Stimulated activated memory B cell treated with anti-CD40 and anti-IgM and Interleukin-4, amounts not matched to agents 10 μg/mL and 1 μg/mL and 100 μg/mL, for 72 hours (primary cell): ENCODE data around the gene HMGN1.
"Not testable (repeated sequence)": the region's sequence is repeated elsewhere in the genome, so short reads cannot be mapped to it uniquely, and the experiment has no call there.

ENCODE experiments used
- ATAC-seq: fragments of 150-1000 bp; cut with Tn5 transposase; 2 replicates; pipeline ENCODE4 v1.10.0; 2021
- H3K27ac Mint-ChIP-seq: one replicate; pipeline ENCODE4 v1.8.0; 2022; ENCODE audit warnings: mild to moderate bottlenecking, mixed read lengths
- H3K27me3 Mint-ChIP-seq: one replicate; pipeline ENCODE4 v1.8.0; 2022; ENCODE audit warnings: mixed read lengths
- H3K36me3 Mint-ChIP-seq: one replicate; pipeline ENCODE4 v1.8.0; 2022; ENCODE audit warnings: mixed read lengths
- H3K4me1 Mint-ChIP-seq: one replicate; pipeline ENCODE4 v1.8.0; 2022; ENCODE audit warnings: mixed read lengths
- H3K4me3 Mint-ChIP-seq: one replicate; pipeline ENCODE4 v1.8.0; 2022; ENCODE audit warnings: mild to moderate bottlenecking, moderate library complexity, mixed read lengths
- H3K9me3 Mint-ChIP-seq: one replicate; pipeline ENCODE4 v1.8.0; 2022; ENCODE audit warnings: mixed read lengths

The HMGN1 gene, protein sequence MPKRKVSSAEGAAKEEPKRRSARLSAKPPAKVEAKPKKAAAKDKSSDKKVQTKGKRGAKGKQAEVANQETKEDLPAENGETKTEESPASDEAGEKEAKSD

DNA sequence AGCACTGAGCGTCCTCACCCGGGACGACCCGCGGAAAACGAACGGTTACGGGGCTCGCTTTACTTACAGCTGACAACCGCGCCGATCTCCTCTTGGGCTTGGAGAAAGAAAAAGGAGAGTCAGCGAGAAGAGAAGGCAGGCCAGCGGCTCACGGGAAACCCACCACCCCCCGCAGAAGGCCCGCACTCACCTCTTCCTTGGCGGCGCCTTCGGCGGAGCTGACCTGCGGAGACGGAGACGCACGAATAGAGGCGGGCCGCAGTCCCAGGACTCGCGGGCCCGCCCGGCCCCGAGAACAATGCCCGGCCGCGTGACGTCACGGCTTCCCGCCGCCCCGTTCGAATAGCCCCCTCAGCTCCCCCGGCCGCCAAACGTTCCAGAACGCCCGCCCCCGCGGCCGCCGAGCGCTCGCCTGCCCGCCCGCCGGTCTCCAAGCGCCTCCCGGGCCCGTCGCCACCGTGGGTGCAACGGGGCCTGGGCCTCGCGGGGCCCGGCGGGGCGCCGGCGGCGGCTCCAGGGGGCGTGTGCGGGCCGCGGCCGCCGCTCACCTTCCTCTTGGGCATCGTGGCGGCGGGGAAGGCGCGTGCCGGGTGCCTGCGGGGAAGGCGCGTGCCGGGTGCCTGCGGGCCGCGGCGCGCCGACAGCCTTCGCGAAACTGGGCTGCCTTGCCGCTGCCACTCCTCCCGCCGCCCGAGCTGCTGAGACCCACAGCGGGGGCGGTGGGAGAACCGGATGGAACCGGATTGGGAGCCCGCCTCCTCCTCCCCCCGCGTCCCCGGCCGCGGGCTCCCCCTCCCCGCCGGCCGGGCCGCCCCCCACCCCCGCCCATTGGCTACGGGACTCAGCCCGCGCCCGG is at the start of gene HMGN1:
Gene HMGN1 (minus strand): TSS at position 734 of the 856 bp plus-strand sequence. CDS start 171 bp downstream, at position 563.
- peak within 1 kb of the TSS; percentile 98 for H3K27ac Mint-ChIP-seq
- no peaks in the 10 kb centered on the region for H3K27me3 Mint-ChIP-seq
- H3K4me1 Mint-ChIP-seq: peaks cover 41% of the 10 kb centered on the region
- peaks cover 23% of the 10 kb centered on the region for H3K36me3 Mint-ChIP-seq
- peak; percentile 81 for ATAC-seq
- no peaks in the 10 kb centered on the region for H3K9me3 Mint-ChIP-seq
- peak within 1 kb of the TSS; percentile 100 for H3K4me3 Mint-ChIP-seq

DNA sequence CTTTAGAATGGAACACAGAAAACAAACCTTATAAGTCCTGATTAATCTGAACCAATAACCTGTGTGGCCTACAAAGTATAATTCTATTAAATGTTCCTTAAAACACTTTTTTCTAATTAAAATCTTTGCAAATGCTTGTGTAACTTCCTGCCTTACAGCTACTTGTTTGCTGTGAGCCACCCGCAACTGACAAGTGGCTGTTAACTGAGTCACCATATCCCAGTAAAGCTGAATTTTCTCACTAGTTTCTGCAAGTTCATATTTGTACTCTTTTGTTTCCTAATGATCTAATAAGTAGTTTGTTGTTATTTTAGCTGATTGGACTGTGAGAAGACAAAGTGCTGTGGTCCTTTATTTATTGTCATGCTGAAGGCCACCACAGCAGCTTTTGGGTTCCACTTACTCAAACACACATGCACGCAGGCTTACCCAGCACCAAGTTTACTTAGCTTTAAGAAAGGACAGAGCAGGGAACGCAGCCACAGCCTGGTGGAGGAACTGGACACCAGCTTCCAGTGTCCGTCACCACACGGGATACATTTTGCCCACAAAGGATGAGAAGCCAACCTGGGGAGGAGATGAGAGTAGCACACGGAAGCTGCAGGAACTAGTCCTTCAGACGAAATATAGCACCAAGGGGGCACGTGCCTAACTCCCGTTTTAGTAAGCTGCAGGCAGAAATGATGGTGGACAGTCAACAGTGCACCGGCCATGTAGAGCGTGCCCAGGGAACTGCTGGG is 48.9 kb upstream of the HMGN1 start:
- no peaks in the 10 kb centered on the region for H3K4me1 Mint-ChIP-seq
- no peak for ATAC-seq
- H3K27me3 Mint-ChIP-seq: no peaks in the 10 kb centered on the region
- peaks cover 33% of the 10 kb centered on the region for H3K36me3 Mint-ChIP-seq
- no peaks in the 10 kb centered on the region for H3K9me3 Mint-ChIP-seq
- no peak overlapping the region for H3K27ac Mint-ChIP-seq
- H3K4me3 Mint-ChIP-seq: no peak overlapping the region

DNA sequence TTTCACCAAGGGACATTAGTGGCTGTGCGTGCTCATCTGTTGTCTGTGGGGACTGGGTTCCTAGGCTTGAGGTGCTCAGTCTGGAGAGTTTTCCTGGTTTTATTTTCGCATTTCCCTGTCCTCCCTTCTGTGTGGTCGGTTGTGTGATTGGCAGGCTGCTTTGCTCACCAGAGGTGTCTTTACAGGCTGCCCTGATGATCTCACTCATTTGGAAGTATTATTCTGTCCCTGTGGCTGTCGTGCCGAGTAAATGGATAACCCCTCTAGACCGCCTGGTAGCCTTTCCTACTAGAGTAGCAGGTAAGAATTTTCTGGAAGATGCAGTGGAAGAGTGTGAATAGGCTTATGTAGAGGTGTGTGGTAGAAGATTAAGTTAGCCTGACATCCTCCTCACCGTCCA is 44.1 kb upstream of the HMGN1 start:
- ATAC-seq: no peak
- H3K9me3 Mint-ChIP-seq: no peaks in the 10 kb centered on the region
- H3K4me3 Mint-ChIP-seq: no peak overlapping the region
- H3K27me3 Mint-ChIP-seq: no peaks in the 10 kb centered on the region
- H3K36me3 Mint-ChIP-seq: peaks cover 58% of the 10 kb centered on the region
- H3K4me1 Mint-ChIP-seq: peaks cover 25% of the 10 kb centered on the region
- no peak overlapping the region for H3K27ac Mint-ChIP-seq

DNA sequence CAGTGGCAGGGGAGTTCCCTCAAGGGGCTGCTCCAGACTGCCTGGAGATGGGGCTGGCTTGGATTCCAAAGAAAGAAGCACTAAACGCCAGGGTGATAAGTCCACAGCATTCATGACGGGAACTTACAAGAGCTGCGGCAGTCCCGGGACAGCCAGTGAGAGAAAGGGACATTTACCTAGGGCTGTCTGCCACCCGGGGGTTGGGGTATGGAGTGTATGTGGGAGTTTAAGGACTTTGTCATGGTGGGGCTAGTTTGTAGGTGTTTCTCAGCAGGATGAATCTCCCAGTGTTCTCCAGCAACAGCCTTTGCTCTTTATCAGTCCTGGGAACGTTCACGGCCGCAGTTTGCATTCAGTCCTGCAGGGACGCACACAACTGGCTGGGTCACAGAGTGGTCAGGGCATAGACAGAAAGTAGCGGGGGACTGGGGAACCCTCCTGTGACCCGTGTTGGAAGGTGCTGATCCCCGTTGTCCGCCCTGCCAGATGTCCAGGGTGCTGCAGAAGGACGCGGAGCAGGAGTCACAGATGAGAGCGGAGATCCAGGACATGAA is 41.4 kb upstream of the HMGN1 start:
- Mint-ChIP-seq H3K9me3 (no peaks in the 10 kb centered on the region), H3K4me1 (peaks cover 30% of the 10 kb centered on the region), H3K4me3 (no peak overlapping the region), H3K27ac (no peak overlapping the region), H3K27me3 (no peaks in the 10 kb centered on the region), H3K36me3 (peaks cover 40% of the 10 kb centered on the region)
- ATAC-seq: no peak

DNA sequence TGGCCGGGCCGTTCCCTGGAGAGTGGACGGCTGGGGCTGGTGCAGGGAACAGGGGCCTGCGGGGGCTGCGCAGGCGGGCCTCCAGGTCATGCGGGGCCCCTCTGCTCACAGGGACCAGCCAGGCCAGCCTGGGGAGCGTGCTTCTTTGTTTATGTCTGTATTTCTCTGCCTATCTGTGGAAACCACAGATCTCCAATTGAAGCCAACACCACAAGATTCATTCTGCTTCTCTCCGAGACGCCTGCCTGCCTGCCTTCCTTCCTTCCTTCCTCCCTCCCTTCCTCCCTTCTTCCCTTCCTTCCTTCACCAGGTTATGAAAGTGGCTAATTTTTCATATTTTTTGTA is 39.9 kb upstream of the HMGN1 start:
- H3K36me3 Mint-ChIP-seq: peaks cover 31% of the 10 kb centered on the region
- no peak for ATAC-seq
- no peaks in the 10 kb centered on the region for H3K27me3 Mint-ChIP-seq
- H3K4me1 Mint-ChIP-seq: peaks cover 32% of the 10 kb centered on the region
- H3K9me3 Mint-ChIP-seq: no peaks in the 10 kb centered on the region
- H3K4me3 Mint-ChIP-seq: peak overlapping the region; percentile 89
- peak overlapping the region; percentile 80 for H3K27ac Mint-ChIP-seq

DNA sequence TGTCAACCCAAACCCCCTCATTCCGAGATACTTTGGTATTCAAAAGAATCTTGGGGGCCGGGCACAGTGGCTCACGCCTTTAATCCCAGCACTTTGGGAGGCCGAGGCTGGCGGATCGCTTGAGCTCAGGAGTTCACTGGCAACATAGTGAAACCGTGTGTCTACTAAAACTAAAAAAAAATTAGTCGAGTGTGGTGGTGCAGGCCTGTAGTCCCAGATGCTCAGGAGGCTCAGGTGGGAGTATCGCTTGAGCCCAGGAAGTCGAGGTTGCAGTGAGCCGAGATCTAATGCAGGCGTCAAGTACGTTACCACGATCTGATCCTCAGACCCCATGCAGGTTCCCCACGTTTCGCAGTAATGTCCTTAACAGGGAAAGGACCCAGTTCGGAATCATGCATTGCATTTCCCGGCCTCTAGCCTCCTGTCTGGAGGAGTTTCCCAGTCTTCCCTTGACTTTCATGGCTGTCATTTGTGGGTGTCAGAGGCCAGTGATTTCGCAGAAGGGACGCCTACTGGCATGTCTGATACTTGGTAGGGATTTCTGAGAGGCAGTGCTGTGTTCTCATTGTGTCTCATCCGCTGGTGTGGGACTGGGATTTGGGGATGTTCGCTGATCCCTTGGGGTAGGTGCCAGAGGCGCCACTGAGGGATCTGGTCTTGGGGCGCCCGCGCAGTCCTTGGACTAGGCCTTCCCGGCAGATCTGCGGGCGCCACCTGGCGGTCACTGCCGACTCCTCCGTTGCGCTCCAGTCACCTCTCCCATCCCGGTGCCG is 39.3 kb upstream of the HMGN1 start:
- no peaks in the 10 kb centered on the region for H3K27me3 Mint-ChIP-seq
- peak overlapping the region; percentile 80 for H3K27ac Mint-ChIP-seq
- no peaks in the 10 kb centered on the region for H3K9me3 Mint-ChIP-seq
- ATAC-seq: peak; percentile 85
- H3K4me3 Mint-ChIP-seq: peak overlapping the region; percentile 89
- H3K36me3 Mint-ChIP-seq: peaks cover 30% of the 10 kb centered on the region
- peaks cover 32% of the 10 kb centered on the region for H3K4me1 Mint-ChIP-seq

DNA sequence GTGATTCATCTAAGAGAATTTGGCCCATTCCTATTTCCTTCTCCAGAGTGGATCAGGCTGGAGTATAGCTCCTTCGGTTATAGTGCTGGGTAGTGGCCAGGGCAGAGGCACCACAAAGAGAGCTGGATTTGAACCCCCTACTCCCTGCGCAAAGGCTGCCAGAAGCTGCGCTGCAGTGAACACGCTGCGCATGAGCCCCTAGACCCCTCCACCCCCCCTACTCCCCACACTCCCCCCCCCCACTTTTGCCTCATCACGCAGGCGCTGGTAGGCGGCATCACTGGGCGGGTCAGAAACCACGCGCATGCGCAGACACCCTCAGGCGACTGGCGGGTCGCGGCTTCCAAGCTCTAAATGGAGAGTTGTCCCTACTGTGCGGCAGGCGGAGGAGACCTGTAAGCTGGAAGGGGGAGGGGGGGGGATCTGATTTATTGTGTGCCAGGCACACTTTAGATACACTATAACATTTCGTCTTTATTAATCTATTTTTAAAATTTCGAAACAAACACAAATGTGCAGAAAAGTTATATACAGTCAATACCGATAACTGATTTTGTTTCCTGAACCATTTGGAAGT is 38.7 kb upstream of the HMGN1 start:
- Mint-ChIP-seq H3K9me3 (no peaks in the 10 kb centered on the region), H3K27ac (peak overlapping the region; percentile 80), H3K36me3 (peaks cover 23% of the 10 kb centered on the region), H3K27me3 (no peaks in the 10 kb centered on the region), H3K4me3 (peak overlapping the region; percentile 89), H3K4me1 (peaks cover 32% of the 10 kb centered on the region)
- ATAC-seq: peak; percentile 69

DNA sequence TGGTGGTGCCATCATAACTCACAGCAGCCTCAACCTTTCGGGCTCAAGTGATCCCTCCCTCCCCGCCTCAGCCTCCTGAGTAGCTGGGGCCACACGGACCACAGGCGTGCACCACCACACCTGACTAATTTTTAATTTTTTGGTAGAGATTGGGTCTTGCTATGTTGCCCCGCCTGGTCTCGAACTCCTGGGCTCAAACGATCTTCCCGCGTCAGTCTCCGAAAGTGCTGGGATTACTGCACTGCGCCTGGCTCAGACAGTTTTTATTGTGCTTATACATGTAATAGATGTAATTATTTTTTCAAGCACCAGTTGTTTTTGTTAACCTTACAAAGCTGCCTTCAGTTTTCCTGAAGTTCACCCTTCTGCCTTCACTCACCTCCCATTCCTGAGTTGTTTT is 38.0 kb upstream of the HMGN1 start:
- Mint-ChIP-seq H3K27ac (peak overlapping the region; percentile 80), H3K9me3 (no peaks in the 10 kb centered on the region), H3K4me3 (no peak overlapping the region), H3K4me1 (peaks cover 39% of the 10 kb centered on the region), H3K36me3 (peaks cover 17% of the 10 kb centered on the region), H3K27me3 (no peaks in the 10 kb centered on the region)
- ATAC-seq: no peak

DNA sequence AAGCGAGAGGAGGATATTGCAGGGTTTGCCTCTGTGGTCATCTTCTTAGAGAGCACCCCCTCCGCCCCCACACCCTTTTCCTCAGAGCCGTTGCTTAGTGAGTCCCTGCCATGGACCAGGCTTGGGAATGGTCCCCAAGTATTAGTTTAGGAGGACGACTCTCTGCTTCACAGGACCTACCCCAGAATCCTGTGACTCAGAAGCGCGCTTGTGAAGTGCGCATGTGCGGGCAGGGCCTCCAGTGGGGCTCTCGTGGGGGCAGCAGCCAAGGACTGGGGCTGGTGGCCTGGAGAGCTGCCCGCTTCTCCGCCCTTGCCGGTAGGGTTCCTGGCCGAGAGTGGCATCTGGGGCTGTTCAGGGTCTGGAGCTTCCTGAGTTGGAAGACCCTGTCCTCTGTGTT is 37.3 kb upstream of the HMGN1 start:
- Mint-ChIP-seq H3K9me3 (no peaks in the 10 kb centered on the region), H3K4me1 (peaks cover 42% of the 10 kb centered on the region), H3K36me3 (peaks cover 10% of the 10 kb centered on the region), H3K27ac (no peak overlapping the region), H3K27me3 (no peaks in the 10 kb centered on the region), H3K4me3 (peak overlapping the region; percentile 35)
- ATAC-seq: no peak

DNA sequence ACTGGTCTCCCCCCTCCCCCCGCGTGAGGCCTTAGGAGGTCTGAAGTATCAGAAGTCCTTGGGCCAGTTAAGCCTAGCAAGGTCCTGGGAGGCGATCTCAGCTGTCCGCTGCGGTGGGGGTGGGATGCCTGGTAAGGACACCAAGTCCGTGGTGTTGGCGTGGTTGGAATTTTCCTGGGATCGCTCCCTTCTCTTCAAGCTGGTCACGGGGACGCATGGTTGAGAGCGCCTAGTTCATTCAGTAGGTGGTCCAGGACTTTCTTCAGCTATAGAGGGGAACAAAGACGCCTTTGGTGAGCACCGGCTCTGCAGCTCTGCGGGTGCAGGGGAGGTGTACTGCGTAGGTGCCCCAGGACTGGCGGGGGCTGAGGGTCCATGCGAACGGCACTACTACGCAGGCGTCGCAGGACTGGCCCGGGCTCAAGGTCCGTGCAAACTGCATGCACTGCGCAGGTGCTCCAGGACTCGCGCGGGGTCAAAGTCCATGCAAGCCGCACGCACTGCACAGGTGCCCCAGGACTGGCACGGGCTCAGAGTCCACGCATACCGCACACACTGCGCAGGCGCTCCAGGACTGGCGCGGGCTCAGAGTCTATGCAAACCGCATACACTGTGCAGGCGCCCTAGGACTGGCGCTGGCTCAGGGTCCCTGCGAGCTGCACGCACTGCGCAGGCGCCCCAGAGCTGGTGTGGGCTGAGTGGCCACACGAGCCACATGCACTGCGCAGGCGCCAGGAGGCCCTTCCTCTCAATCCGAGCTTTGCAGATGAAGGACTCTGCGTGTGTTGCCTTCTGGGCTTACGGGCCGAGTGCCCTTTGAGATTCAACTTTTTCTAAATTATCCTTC is 36.6 kb upstream of the HMGN1 start:
- no peaks in the 10 kb centered on the region for H3K27me3 Mint-ChIP-seq
- H3K9me3 Mint-ChIP-seq: no peaks in the 10 kb centered on the region
- H3K4me1 Mint-ChIP-seq: peaks cover 47% of the 10 kb centered on the region
- peaks cover 4% of the 10 kb centered on the region for H3K36me3 Mint-ChIP-seq
- peak overlapping the region; percentile 39 for H3K4me3 Mint-ChIP-seq
- peak; percentile 69 for ATAC-seq
- H3K27ac Mint-ChIP-seq: no peak overlapping the region

DNA sequence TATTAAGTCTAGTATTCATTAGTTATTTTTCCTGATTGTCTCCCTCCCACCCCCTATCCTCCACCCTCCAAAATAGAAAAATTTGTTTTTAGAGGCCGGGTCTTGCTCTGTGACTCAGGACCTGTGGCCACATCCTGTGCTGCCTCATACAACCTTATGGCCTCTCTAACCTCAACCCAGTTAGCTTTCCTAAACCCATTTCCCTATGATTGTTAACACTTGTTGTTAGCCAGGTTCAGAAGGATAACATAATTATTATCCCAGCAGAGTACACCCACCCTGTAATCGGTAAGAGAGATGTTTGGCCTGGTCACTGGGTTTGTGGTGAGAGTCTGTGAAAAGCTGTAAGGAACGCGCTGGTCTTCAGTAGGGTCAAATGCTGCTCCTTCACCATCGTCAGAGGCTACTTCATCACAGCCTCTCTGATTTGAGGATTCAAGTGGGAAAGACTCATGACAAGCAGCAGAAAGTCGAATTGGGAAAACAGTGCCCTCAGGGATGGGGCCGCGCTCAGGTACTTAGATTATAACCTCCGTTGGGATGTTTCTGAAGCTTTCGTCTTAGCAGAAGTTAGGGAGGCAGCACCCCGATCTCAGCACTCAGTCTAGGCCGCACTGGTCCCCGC is 35.9 kb upstream of the HMGN1 start:
- Mint-ChIP-seq H3K4me1 (peaks cover 41% of the 10 kb centered on the region), H3K27ac (no peak overlapping the region), H3K9me3 (no peaks in the 10 kb centered on the region), H3K4me3 (no peak overlapping the region), H3K27me3 (no peaks in the 10 kb centered on the region), H3K36me3 (no peaks in the 10 kb centered on the region)
- no peak for ATAC-seq

DNA sequence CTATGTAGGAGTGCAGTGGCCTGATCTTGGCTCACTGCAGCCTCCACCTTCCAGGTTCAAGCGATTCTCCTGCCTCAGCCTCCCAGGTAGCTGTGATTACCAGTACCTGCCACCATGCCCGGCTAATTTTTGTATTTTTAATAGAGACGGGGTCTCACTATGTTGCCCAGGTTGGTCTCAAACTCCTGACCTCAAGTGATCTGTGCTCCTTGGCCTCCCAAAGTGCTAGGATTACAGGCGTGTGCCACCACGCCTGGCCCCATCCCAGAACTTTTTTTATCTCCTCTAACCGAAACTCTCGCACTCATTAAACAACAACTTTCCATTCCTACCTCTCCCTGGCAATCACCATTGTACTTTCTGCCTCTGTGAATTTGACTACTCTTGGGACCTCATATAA is 33.2 kb upstream of the HMGN1 start:
- not testable (repeated sequence) for H3K36me3 Mint-ChIP-seq, H3K4me3 Mint-ChIP-seq, H3K9me3 Mint-ChIP-seq, H3K27ac Mint-ChIP-seq, ATAC-seq, H3K27me3 Mint-ChIP-seq
- H3K4me1 Mint-ChIP-seq: peaks cover 21% of the 10 kb centered on the region

DNA sequence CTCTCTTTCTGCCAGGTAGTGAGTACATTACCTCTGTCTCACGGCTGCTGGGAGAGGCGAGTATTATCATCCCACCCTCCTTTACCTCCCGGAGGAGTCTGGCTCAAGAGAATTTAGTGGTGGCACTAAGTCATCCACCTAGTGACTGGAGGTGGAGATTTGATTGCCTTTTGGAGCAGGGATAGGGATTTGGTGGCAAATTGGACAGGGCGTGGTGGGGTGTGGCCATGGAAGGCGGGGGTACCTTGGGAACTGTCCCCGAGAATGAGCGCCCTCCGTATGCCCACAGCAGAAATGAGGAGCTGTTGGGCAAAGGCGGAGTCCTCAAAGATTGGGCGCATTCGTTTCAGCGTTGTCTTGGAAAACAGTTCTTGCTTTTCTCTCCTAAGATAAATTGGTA is 32.1 kb upstream of the HMGN1 start:
- Mint-ChIP-seq H3K36me3 (no peaks in the 10 kb centered on the region), H3K27me3 (peaks cover 10% of the 10 kb centered on the region), H3K4me1 (peaks cover 21% of the 10 kb centered on the region), H3K4me3 (peak overlapping the region; percentile 88), H3K27ac (peak overlapping the region; percentile 87), H3K9me3 (no peaks in the 10 kb centered on the region)
- no peak for ATAC-seq
